Measurements from ENCODE around the gene POU3F2. TPM values are rescaled to one million over a fixed set of nuclear protein-coding genes. Genes with fewer than 3 reads are reported as not detected.

POU3F2 gene
- polyA plus RNA-seq (2013, experiment 1 of 4): 30.1 TPM
- 34.8 TPM for polyA plus RNA-seq (2013, experiment 2 of 4)
- 34.7 TPM for polyA plus RNA-seq (2013, experiment 3 of 4)
- polyA plus RNA-seq (2013, experiment 4 of 4): 38.9 TPM

GRCh38 chr6:98834060-98835031 lies at the start of gene POU3F2:
Gene POU3F2, plus strand, starts transcription at chr6:98834574. Its CDS starts 300 bp downstream, at chr6:98834874.
- peak within 1 kb of the TSS; percentile 62 for H3K4me3 ChIP-seq (ENCODE audit: insufficient read depth, low read depth, low read length)
- H3K9me3 ChIP-seq (ENCODE audit: control insufficient read depth, low read length): no peaks in the 10 kb centered on the region
- H3K27me3 ChIP-seq (ENCODE audit: control insufficient read depth, insufficient read depth, low read length, poor library complexity, severe bottlenecking): peaks cover 88% of the 10 kb centered on the region
- peak within 1 kb of the TSS; percentile 82 for H3K27ac ChIP-seq (ENCODE audit: insufficient read depth, low read depth, low read length, poor library complexity, severe bottlenecking)
- peaks cover 38% of the 10 kb centered on the region for H3K4me1 ChIP-seq (ENCODE audit: control insufficient read depth, insufficient read depth, low read length)
- 0 to 1% methylated on average over 83 of the region's 83 CpGs for WGBS, 2 experiments
- H3K36me3 ChIP-seq (ENCODE audit: control insufficient read depth, insufficient read depth, low read length): no peaks in the 10 kb centered on the region

GRCh38 chr6:98787435-98787834 lies 46.9 kb upstream of the POU3F2 start:
- Histone ChIP-seq H3K9me3 (ENCODE audit: control insufficient read depth, low read length) (no peaks in the 10 kb centered on the region), H3K27ac (ENCODE audit: insufficient read depth, low read depth, low read length, poor library complexity, severe bottlenecking) (no peak overlapping the region), H3K27me3 (ENCODE audit: control insufficient read depth, insufficient read depth, low read length, poor library complexity, severe bottlenecking) (no peaks in the 10 kb centered on the region), H3K4me3 (ENCODE audit: insufficient read depth, low read depth, low read length) (no peak overlapping the region), H3K4me1 (ENCODE audit: control insufficient read depth, insufficient read depth, low read length) (no peaks in the 10 kb centered on the region), H3K36me3 (ENCODE audit: control insufficient read depth, insufficient read depth, low read length) (no peaks in the 10 kb centered on the region)
- WGBS, 2 experiments: 84 to 89% methylated on average over 8 of the region's 8 CpGs

- H3K4me3 ChIP-seq (ENCODE audit: insufficient read depth, low read depth, low read length): no peak overlapping the region
- no peaks in the 10 kb centered on the region for H3K36me3 ChIP-seq (ENCODE audit: control insufficient read depth, insufficient read depth, low read length)
- no peaks in the 10 kb centered on the region for H3K9me3 ChIP-seq (ENCODE audit: control insufficient read depth, low read length)
- 46 to 54% methylated on average over 15 of the region's 15 CpGs for WGBS, 2 experiments
- no peak overlapping the region for H3K27ac ChIP-seq (ENCODE audit: insufficient read depth, low read depth, low read length, poor library complexity, severe bottlenecking)
- no peaks in the 10 kb centered on the region for H3K4me1 ChIP-seq (ENCODE audit: control insufficient read depth, insufficient read depth, low read length)
- no peaks in the 10 kb centered on the region for H3K27me3 ChIP-seq (ENCODE audit: control insufficient read depth, insufficient read depth, low read length, poor library complexity, severe bottlenecking)
These were observed 46.4 kb upstream of the POU3F2 start for GRCh38 chr6:98787961-98788360.

GRCh38 chr6:98794307-98794842 lies 40.0 kb upstream of the POU3F2 start:
- H3K4me3 ChIP-seq (ENCODE audit: insufficient read depth, low read depth, low read length): no peak overlapping the region
- H3K4me1 ChIP-seq (ENCODE audit: control insufficient read depth, insufficient read depth, low read length): no peaks in the 10 kb centered on the region
- no peaks in the 10 kb centered on the region for H3K27me3 ChIP-seq (ENCODE audit: control insufficient read depth, insufficient read depth, low read length, poor library complexity, severe bottlenecking)
- no peak overlapping the region for H3K27ac ChIP-seq (ENCODE audit: insufficient read depth, low read depth, low read length, poor library complexity, severe bottlenecking)
- WGBS, 2 experiments: 61 to 73% methylated on average over 3 to 4 of the region's 4 CpGs
- H3K36me3 ChIP-seq (ENCODE audit: control insufficient read depth, insufficient read depth, low read length): no peaks in the 10 kb centered on the region
- no peaks in the 10 kb centered on the region for H3K9me3 ChIP-seq (ENCODE audit: control insufficient read depth, low read length)

- Histone ChIP-seq H3K4me1 (ENCODE audit: control insufficient read depth, insufficient read depth, low read length) (no peaks in the 10 kb centered on the region), H3K27ac (ENCODE audit: insufficient read depth, low read depth, low read length, poor library complexity, severe bottlenecking) (no peak overlapping the region), H3K4me3 (ENCODE audit: insufficient read depth, low read depth, low read length) (no peak overlapping the region), H3K27me3 (ENCODE audit: control insufficient read depth, insufficient read depth, low read length, poor library complexity, severe bottlenecking) (no peaks in the 10 kb centered on the region), H3K36me3 (ENCODE audit: control insufficient read depth, insufficient read depth, low read length) (no peaks in the 10 kb centered on the region), H3K9me3 (ENCODE audit: control insufficient read depth, low read length) (no peaks in the 10 kb centered on the region)
- 96 to 99% methylated on average over 3 to 5 of the region's 6 CpGs for WGBS, 2 experiments
These were observed 37.0 kb upstream of the POU3F2 start for GRCh38 chr6:98797217-98797994.

GRCh38 chr6:98800866-98801265 lies 33.5 kb upstream of the POU3F2 start:
- no peaks in the 10 kb centered on the region for H3K4me1 ChIP-seq (ENCODE audit: control insufficient read depth, insufficient read depth, low read length)
- WGBS, 2 experiments: 90 to 95% methylated on average over 3 of the region's 3 CpGs
- no peaks in the 10 kb centered on the region for H3K9me3 ChIP-seq (ENCODE audit: control insufficient read depth, low read length)

GRCh38 chr6:98808541-98809210 lies 25.7 kb upstream of the POU3F2 start:
- no peak overlapping the region for H3K4me3 ChIP-seq (ENCODE audit: insufficient read depth, low read depth, low read length)
- H3K36me3 ChIP-seq (ENCODE audit: control insufficient read depth, insufficient read depth, low read length): no peaks in the 10 kb centered on the region
- H3K9me3 ChIP-seq (ENCODE audit: control insufficient read depth, low read length): no peaks in the 10 kb centered on the region
- H3K27ac ChIP-seq (ENCODE audit: insufficient read depth, low read depth, low read length, poor library complexity, severe bottlenecking): no peak overlapping the region
- 91 to 96% methylated on average over 3 of the region's 4 CpGs for WGBS, 2 experiments
- H3K27me3 ChIP-seq (ENCODE audit: control insufficient read depth, insufficient read depth, low read length, poor library complexity, severe bottlenecking): no peaks in the 10 kb centered on the region
- H3K4me1 ChIP-seq (ENCODE audit: control insufficient read depth, insufficient read depth, low read length): no peaks in the 10 kb centered on the region

More at GRCh38 chr6:98800866-98801265, 33.5 kb upstream of the POU3F2 start:
- no peak overlapping the region for H3K27ac ChIP-seq (ENCODE audit: insufficient read depth, low read depth, low read length, poor library complexity, severe bottlenecking)
- no peak overlapping the region for H3K4me3 ChIP-seq (ENCODE audit: insufficient read depth, low read depth, low read length)
- no peaks in the 10 kb centered on the region for H3K27me3 ChIP-seq (ENCODE audit: control insufficient read depth, insufficient read depth, low read length, poor library complexity, severe bottlenecking)
- no peaks in the 10 kb centered on the region for H3K36me3 ChIP-seq (ENCODE audit: control insufficient read depth, insufficient read depth, low read length)

- H3K4me1 ChIP-seq (ENCODE audit: control insufficient read depth, insufficient read depth, low read length): no peaks in the 10 kb centered on the region
- no peaks in the 10 kb centered on the region for H3K36me3 ChIP-seq (ENCODE audit: control insufficient read depth, insufficient read depth, low read length)
- WGBS, 2 experiments: 100% methylated on average over 2 to 3 of the region's 4 CpGs
These were observed 22.2 kb upstream of the POU3F2 start for GRCh38 chr6:98812220-98812619.

GRCh38 chr6:98816799-98817198 lies 17.6 kb upstream of the POU3F2 start:
- Histone ChIP-seq H3K36me3 (ENCODE audit: control insufficient read depth, insufficient read depth, low read length) (no peaks in the 10 kb centered on the region), H3K9me3 (ENCODE audit: control insufficient read depth, low read length) (peaks cover 2% of the 10 kb centered on the region), H3K27ac (ENCODE audit: insufficient read depth, low read depth, low read length, poor library complexity, severe bottlenecking) (no peak overlapping the region), H3K4me1 (ENCODE audit: control insufficient read depth, insufficient read depth, low read length) (no peaks in the 10 kb centered on the region), H3K27me3 (ENCODE audit: control insufficient read depth, insufficient read depth, low read length, poor library complexity, severe bottlenecking) (peaks cover under 1% of the 10 kb centered on the region), H3K4me3 (ENCODE audit: insufficient read depth, low read depth, low read length) (no peak overlapping the region)

More at GRCh38 chr6:98812220-98812619, 22.2 kb upstream of the POU3F2 start:
- no peaks in the 10 kb centered on the region for H3K27me3 ChIP-seq (ENCODE audit: control insufficient read depth, insufficient read depth, low read length, poor library complexity, severe bottlenecking)
- H3K27ac ChIP-seq (ENCODE audit: insufficient read depth, low read depth, low read length, poor library complexity, severe bottlenecking): no peak overlapping the region
- peaks cover 2% of the 10 kb centered on the region for H3K9me3 ChIP-seq (ENCODE audit: control insufficient read depth, low read length)
- no peak overlapping the region for H3K4me3 ChIP-seq (ENCODE audit: insufficient read depth, low read depth, low read length)

Data from ectodermal cell (in vitro differentiated cells).